Panc1 (cell line): ENCODE results near the gene DDI1. TPM values are rescaled to one million over a fixed set of nuclear protein-coding genes. Genes with fewer than 3 reads are reported as not detected.

Experiments used
- ATAC-seq: fragments of 200-7000 bp; cut with Tn5 transposase; 2 replicates; pipeline ENCODE4 v1.9.1; 2020; ENCODE audit warnings: mild to moderate bottlenecking, moderate library complexity
- BruUV-seq: library from RNA; stranded (reverse); fragments of 400-500 nt; replicated peaks from 2 replicates; lab custom pipeline; 2021; lab: Mats Ljungman, UMichigan
- CTCF ChIA-PET: fragments of 300-600 bp; sonication (Branson Sonifier 250); formaldehyde crosslinking; loops from one replicate; lab custom pipeline; 2022; ENCODE audit warnings: antibody characterized with exemption; lab: Charles Lee
- POLR2A ChIA-PET: fragments of 300-600 bp; sonication (Branson Sonifier 250); formaldehyde crosslinking; loops from one replicate; lab custom pipeline; 2022; ENCODE audit warnings: antibody characterized with exemption; lab: Charles Lee
- DNase-seq: peaks from one replicate; pipeline ENCODE4 v3.0.0-alpha.2; 2010; ENCODE audit warnings: low read depth, low spot score
- H3K27ac ChIP-seq: 2 replicates; pipeline ENCODE4 v1.5.1; 2011; ENCODE audit warnings: mild to moderate bottlenecking, low read length, inconsistent platforms
- H3K27me3 ChIP-seq: fragments of 200-500 bp; sonication (Bioruptor generic); 2 replicates; pipeline ENCODE4 v1.6.0; 2014; ENCODE audit warnings: low read length, inconsistent platforms; ENCODE audit not compliant: control insufficient read depth, insufficient read depth
- H3K36me3 ChIP-seq: fragments of 200-500 bp; sonication (Bioruptor generic); 2 replicates; pipeline ENCODE4 v1.5.1; 2014; ENCODE audit warnings: inconsistent platforms, mild to moderate bottlenecking, low read length, moderate library complexity; ENCODE audit not compliant: control insufficient read depth, insufficient read depth
- H3K4me1 ChIP-seq: 2 replicates; pipeline ENCODE4 v1.5.1; 2011; ENCODE audit warnings: inconsistent platforms, mild to moderate bottlenecking, low read length, moderate library complexity; ENCODE audit not compliant: control insufficient read depth, insufficient read depth
- H3K4me3 ChIP-seq, 2 experiments: 2 replicates each; pipeline ENCODE4 v1.5.1; 2011 to 2012; ENCODE audit warnings: low read depth in 2 of 2, low read length in 2 of 2, mild to moderate bottlenecking in 2 of 2, inconsistent platforms in 1 of 2, moderate library complexity in 1 of 2
- H3K9me3 ChIP-seq: fragments of 200-500 bp; sonication (Bioruptor generic); 2 replicates; pipeline ENCODE4 v1.5.1; 2014; ENCODE audit warnings: low read depth, mild to moderate bottlenecking, inconsistent platforms, low read length, moderate library complexity; ENCODE audit not compliant: control insufficient read depth, insufficient read depth
- POLR2AphosphoS5 ChIP-seq: IDR thresholded peaks from 2 replicates; pipeline ENCODE4 v1.6.1; 2012; ENCODE audit warnings: mild to moderate bottlenecking, low read depth, low read length, moderate library complexity
- SIN3A ChIP-seq: IDR thresholded peaks from 2 replicates; pipeline ENCODE4 v1.6.1; 2012; ENCODE audit warnings: low read depth, mild to moderate bottlenecking, low read length, moderate library complexity, borderline replicate concordance; ENCODE audit not compliant: insufficient read depth
- TCF7L2 ChIP-seq: IDR thresholded peaks from 2 replicates; pipeline ENCODE4 v1.6.1; 2011; ENCODE audit warnings: mild to moderate bottlenecking, low read depth, low read length, inconsistent platforms
- in situ Hi-C: cut with HindIII; loops from 2 replicates; pipeline ENCODE4 v1.10.0; 2016; ENCODE audit warnings: low sequenced_read_pairs, low pct_unique_long_range_greater_than_20kb
- intact Hi-C: fragments of 100-400 bp; cut with micrococcal nuclease; formaldehyde crosslinking; loops from one replicate; pipeline ENCODE4 v1.10.0; 2022; ENCODE audit not compliant: unreplicated experiment
- total RNA-seq: library from RNA; stranded (reverse); gene quantifications from one replicate; pipeline ENCODE4 v1.2.1, GENCODE V29; 2021; ENCODE audit not compliant: unreplicated experiment
- TF ChIP-seq, protein P1 (sequence below): fragments of 450-650 bp; IDR thresholded peaks from 2 replicates; pipeline ENCODE4 v1.5.1; 2017; ENCODE audit warnings: mild to moderate bottlenecking
- TF ChIP-seq, protein P2 (sequence below), 2 experiments: IDR thresholded peaks; 2 replicates each; pipeline ENCODE4 v1.6.1; 2011 to 2012; ENCODE audit warnings: low read depth in 2 of 2, control low read depth in 1 of 2, low read length in 1 of 2, mild to moderate bottlenecking in 1 of 2, moderate library complexity in 1 of 2; ENCODE audit not compliant: insufficient read depth in 1 of 2

DDI1 gene
- total RNA-seq, 1 experiment from 2014 or later, result not detected

DNA sequence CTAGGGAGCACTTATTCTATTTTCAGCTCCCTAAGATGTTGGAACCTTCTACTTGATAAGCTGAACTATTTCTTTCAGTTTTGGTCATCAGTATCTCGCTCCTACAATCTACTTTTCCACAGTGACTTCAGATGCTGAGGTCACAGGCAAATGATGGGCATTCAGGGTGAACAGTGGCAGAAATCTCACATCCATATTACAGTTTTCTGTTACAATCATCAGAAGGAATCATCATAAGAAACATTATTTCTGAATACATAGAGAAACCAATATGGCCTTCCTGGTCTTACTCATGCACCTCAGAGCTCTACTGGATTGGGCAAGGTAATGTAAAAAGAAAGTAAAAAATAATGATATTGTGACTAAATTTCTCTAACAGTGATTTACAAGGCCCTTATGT is 39.4 kb upstream of the DDI1 start:
- no peaks in the 10 kb centered on the region for H3K9me3 ChIP-seq
- no peaks in the 10 kb centered on the region for H3K4me1 ChIP-seq
- DNase-seq (no peak), ATAC-seq (no peak)
- in situ Hi-C loops (no loop called here), intact Hi-C loops (no loop called here)
- H3K27me3 ChIP-seq, result no peaks in the 10 kb centered on the region
- H3K4me3 ChIP-seq, result no peak overlapping the region
- ChIA-PET CTCF (no interaction called here), POLR2A (no interaction called here)
- no TSS peak for BruUV-seq
- TF ChIP-seq, protein P1, sequence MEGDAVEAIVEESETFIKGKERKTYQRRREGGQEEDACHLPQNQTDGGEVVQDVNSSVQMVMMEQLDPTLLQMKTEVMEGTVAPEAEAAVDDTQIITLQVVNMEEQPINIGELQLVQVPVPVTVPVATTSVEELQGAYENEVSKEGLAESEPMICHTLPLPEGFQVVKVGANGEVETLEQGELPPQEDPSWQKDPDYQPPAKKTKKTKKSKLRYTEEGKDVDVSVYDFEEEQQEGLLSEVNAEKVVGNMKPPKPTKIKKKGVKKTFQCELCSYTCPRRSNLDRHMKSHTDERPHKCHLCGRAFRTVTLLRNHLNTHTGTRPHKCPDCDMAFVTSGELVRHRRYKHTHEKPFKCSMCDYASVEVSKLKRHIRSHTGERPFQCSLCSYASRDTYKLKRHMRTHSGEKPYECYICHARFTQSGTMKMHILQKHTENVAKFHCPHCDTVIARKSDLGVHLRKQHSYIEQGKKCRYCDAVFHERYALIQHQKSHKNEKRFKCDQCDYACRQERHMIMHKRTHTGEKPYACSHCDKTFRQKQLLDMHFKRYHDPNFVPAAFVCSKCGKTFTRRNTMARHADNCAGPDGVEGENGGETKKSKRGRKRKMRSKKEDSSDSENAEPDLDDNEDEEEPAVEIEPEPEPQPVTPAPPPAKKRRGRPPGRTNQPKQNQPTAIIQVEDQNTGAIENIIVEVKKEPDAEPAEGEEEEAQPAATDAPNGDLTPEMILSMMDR, result no peak
- no peak for TF ChIP-seq TCF7L2
- TF ChIP-seq, protein P2, sequence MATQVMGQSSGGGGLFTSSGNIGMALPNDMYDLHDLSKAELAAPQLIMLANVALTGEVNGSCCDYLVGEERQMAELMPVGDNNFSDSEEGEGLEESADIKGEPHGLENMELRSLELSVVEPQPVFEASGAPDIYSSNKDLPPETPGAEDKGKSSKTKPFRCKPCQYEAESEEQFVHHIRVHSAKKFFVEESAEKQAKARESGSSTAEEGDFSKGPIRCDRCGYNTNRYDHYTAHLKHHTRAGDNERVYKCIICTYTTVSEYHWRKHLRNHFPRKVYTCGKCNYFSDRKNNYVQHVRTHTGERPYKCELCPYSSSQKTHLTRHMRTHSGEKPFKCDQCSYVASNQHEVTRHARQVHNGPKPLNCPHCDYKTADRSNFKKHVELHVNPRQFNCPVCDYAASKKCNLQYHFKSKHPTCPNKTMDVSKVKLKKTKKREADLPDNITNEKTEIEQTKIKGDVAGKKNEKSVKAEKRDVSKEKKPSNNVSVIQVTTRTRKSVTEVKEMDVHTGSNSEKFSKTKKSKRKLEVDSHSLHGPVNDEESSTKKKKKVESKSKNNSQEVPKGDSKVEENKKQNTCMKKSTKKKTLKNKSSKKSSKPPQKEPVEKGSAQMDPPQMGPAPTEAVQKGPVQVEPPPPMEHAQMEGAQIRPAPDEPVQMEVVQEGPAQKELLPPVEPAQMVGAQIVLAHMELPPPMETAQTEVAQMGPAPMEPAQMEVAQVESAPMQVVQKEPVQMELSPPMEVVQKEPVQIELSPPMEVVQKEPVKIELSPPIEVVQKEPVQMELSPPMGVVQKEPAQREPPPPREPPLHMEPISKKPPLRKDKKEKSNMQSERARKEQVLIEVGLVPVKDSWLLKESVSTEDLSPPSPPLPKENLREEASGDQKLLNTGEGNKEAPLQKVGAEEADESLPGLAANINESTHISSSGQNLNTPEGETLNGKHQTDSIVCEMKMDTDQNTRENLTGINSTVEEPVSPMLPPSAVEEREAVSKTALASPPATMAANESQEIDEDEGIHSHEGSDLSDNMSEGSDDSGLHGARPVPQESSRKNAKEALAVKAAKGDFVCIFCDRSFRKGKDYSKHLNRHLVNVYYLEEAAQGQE (IDR thresholded peaks at IDR 0.05; ENCODE audit: insufficient read depth in 1 of 2, low read depth in 2 of 2, low read length in 1 of 2), result no peak
- no peak for TF ChIP-seq POLR2AphosphoS5
- TF ChIP-seq SIN3A, result no peak
- H3K27ac ChIP-seq, result no peak overlapping the region
- no peaks in the 10 kb centered on the region for H3K36me3 ChIP-seq

DNA sequence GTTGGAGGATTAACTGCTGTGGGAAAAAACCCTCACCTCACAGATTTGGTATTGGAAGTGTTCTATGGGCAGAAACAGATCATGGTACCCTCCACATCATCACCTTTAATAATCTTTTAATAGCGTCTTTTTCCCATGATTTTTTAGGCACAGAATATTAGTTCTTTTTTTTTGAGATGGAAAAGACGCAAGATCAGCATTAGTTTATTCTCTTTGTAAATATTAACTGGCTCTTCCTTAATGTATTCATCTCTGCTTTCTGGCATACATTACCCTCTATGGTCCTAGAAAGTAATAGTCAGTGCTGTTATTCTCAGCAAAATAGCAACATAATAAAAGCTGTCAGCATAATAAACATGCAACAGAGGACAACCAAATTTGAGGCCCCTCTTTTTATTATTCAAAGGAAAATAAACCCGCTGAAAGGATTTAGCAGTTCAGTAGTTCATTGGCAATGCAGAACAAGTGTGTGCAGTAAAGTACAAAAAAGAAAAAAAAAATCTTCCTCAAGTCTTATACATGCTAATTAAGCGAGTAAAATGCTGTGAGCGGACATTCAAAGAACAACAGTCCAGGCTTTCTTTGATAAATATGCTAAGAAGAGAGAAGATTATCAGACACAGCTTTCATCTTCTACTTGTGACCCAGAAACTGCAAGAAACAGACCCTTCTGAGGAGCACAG is 37.5 kb upstream of the DDI1 start:
- Histone ChIP-seq H3K4me1 (no peaks in the 10 kb centered on the region), H3K27ac (no peak overlapping the region), H3K27me3 (no peaks in the 10 kb centered on the region), H3K36me3 (no peaks in the 10 kb centered on the region), H3K4me3 (no peak overlapping the region), H3K9me3 (no peaks in the 10 kb centered on the region)
- CTCF ChIA-PET, result no interaction called here
- no peak for TF ChIP-seq SIN3A
- TF ChIP-seq, protein P2 (IDR thresholded peaks at IDR 0.05; ENCODE audit: insufficient read depth in 1 of 2, low read depth in 2 of 2, low read length in 1 of 2), result no peak
- TF ChIP-seq POLR2AphosphoS5, result no peak
- TF ChIP-seq, protein P1, result no peak
- no peak for TF ChIP-seq TCF7L2
- no TSS peak for BruUV-seq
- intact Hi-C loops, result no loop called here
- POLR2A ChIA-PET, result no interaction called here
- in situ Hi-C loops, result no loop called here
- DNase-seq (no peak), ATAC-seq (no peak)
